ENCODE results near the gene XIRP1.

GRCh38 chr3:39220407-39221140, 28.2 kb upstream of the XIRP1 start:
- no peak for TF ChIP-seq CTCF (IDR thresholded peaks at IDR 0.05)
- no peak for TF ChIP-seq POLR2A (IDR thresholded peaks at IDR 0.05)

Measured in thyroid gland (tissue), 4 donors.